Mesodermal cell (in vitro differentiated cells): ENCODE measurements around the gene MCM3AP.
"Not testable (repeated sequence)": the region's sequence is repeated elsewhere in the genome, so short reads cannot be mapped to it uniquely, and the experiment has no call there.

Experiments used
- H3K27ac ChIP-seq: 2 replicates; pipeline ENCODE4 v1.7.0; 2013; ENCODE audit warnings: mild to moderate bottlenecking, low read depth, low read length, moderate library complexity; ENCODE audit not compliant: severe bottlenecking
- H3K36me3 ChIP-seq: 2 replicates; pipeline ENCODE4 v1.7.1; 2013; ENCODE audit warnings: mild to moderate bottlenecking, low read length, moderate library complexity; ENCODE audit not compliant: control insufficient read depth, insufficient read depth
- H3K4me1 ChIP-seq: one replicate; pipeline ENCODE4 v1.7.1; 2013; ENCODE audit warnings: mild to moderate bottlenecking, low read length; ENCODE audit not compliant: insufficient read depth, control insufficient read depth, poor library complexity, severe bottlenecking
- H3K4me3 ChIP-seq: 2 replicates; pipeline ENCODE4 v1.7.0; 2013; ENCODE audit warnings: low read length, control low read depth, mild to moderate bottlenecking; ENCODE audit not compliant: insufficient read depth, poor library complexity, severe bottlenecking; ENCODE audit errors: extremely low read depth
- H3K9me3 ChIP-seq: 2 replicates; pipeline ENCODE4 v1.7.1; 2013; ENCODE audit warnings: mild to moderate bottlenecking, low read length, moderate library complexity; ENCODE audit not compliant: control insufficient read depth
- WGBS, 2 experiments: methylation state at CpG; one replicate each; pipeline ENCODE4 v1.1.5; 2013; ENCODE audit warnings: missing lambda C conversion rate in 2 of 2; ENCODE audit not compliant: insufficient coverage in 2 of 2; 5-methylcytosine and 5-hydroxymethylcytosine counted together

The MCM3AP gene

DNA sequence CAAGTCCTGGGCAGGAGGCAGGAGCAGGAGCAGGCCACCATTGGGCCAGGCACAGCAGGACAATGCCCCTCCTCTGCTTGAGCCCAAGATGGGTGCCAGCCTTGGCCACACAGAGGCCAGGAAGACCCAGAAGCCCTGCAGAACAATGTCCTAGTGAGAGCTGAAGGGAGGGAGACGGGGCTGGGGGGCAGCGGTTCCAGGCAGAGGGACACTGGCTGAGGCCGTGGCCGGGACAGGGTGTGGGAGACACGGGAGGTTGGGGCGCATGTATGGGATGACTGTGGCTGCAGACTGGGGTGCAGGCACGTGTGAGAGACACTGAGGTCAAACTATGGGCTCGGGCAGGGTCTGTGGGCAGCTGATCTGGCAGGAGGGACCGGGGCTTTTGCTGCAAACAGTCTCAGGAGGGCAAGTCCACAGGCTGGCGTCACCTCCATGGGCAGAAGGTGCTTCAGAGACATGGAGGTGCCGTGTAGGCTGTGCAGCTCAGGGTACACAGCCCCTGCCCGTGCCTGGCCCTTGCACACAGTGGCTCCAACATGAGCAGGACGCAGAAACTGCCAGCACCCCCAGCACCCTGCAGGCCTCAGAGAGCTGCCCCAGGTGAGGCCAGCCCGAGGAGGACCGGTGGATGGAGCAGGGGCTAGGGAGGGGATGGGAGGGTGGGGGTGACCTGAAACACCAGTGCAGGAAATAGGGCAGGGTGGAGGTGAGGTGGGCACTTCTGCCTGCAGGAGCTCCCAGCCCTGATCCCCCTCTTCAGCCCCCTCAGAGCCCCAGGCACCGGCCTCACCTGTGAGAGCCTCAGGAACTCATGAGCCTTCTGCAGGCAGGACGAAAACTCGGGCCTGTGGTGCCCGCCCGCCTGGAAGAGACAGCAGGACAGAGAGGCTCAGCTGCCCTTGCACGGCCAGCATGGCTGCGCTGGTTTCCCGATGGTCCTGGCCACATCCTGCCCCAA lies 76.4 kb downstream of the MCM3AP start:
- Histone ChIP-seq H3K4me1 (no peaks in the 10 kb centered on the region), H3K27ac (no peak overlapping the region)
- whole genome bisulfite sequencing, 2 experiments, result 94 to 98% methylated on average over 15 to 21 of the region's 23 CpGs

DNA sequence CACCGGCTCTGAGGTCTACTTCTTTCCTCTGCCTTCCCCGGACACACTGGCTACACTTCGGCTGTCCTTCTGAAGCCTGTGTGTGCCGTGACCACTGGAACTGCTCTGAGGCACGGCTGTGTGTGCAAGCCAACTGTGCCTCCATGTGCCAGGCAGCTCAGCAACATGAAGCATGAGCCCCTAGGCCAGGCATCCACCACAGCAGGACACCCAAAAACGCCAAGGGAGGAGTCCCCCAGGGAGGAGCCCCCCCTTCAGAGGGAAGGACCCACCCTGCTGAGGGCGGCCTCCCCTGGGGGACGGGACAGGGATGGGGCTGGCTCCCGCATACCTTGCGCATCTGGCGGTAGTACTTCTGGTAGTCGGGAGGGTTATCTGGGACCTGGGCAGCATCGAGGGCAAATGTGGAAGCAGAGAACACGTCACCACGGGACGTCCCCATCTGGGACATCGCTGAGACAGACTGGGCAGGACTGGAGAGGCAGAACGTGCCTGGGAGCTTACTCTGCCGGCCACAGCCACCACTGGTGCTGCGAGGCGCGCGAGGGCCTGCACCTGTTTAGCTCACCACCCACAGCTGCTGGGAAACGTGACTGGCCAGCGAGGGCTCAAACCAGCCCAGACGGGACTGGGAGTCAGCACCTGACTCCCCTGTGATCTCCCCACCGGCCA lies 77.4 kb downstream of the MCM3AP start:
- no peaks in the 10 kb centered on the region for H3K9me3 ChIP-seq
- H3K4me3 ChIP-seq, result no peak overlapping the region
- no peaks in the 10 kb centered on the region for H3K4me1 ChIP-seq
- H3K36me3 ChIP-seq, result peaks cover 97% of the 10 kb centered on the region
- H3K27ac ChIP-seq, result no peak overlapping the region
- 95% methylated on average over 26 to 27 of the region's 27 CpGs for WGBS, 2 experiments

More for the DNA sequence above, 76.4 kb downstream of the MCM3AP start:
- Histone ChIP-seq H3K9me3 (no peaks in the 10 kb centered on the region), H3K4me3 (no peak overlapping the region), H3K36me3 (peaks cover 97% of the 10 kb centered on the region)

GRCh38 chr21:46207006-46207919 lies 78.1 kb downstream of the MCM3AP start:
- WGBS, 2 experiments, result 95 to 96% methylated on average over 12 to 16 of the region's 21 CpGs

GRCh38 chr21:46206163-46207005 lies 79.0 kb downstream of the MCM3AP start:
- Histone ChIP-seq H3K9me3 (no peaks in the 10 kb centered on the region), H3K4me3 (no peak overlapping the region), H3K27ac (peak overlapping the region; percentile 16), H3K4me1 (no peaks in the 10 kb centered on the region), H3K36me3 (peaks cover 92% of the 10 kb centered on the region)
- WGBS, 2 experiments, result 98% methylated on average over 20 to 22 of the region's 24 CpGs

More at GRCh38 chr21:46207006-46207919, 78.1 kb downstream of the MCM3AP start:
- H3K9me3 ChIP-seq, result no peaks in the 10 kb centered on the region
- peaks cover 97% of the 10 kb centered on the region for H3K36me3 ChIP-seq
- H3K4me1 ChIP-seq, result no peaks in the 10 kb centered on the region
- H3K4me3 ChIP-seq, result no peak overlapping the region
- peak overlapping the region; percentile 16 for H3K27ac ChIP-seq

GRCh38 chr21:46205766-46206162 lies 79.6 kb downstream of the MCM3AP start:
- Histone ChIP-seq H3K9me3 (no peaks in the 10 kb centered on the region), H3K36me3 (peaks cover 91% of the 10 kb centered on the region), H3K4me1 (no peaks in the 10 kb centered on the region), H3K4me3 (no peak overlapping the region), H3K27ac (no peak overlapping the region)
- WGBS, 2 experiments, result 96 to 98% methylated on average over 14 of the region's 16 CpGs

GRCh38 chr21:46205166-46205565 lies 80.2 kb downstream of the MCM3AP start:
- peaks cover 92% of the 10 kb centered on the region for H3K36me3 ChIP-seq
- H3K4me3 ChIP-seq, result no peak overlapping the region
- H3K27ac ChIP-seq, result no peak overlapping the region
- no peaks in the 10 kb centered on the region for H3K4me1 ChIP-seq
- WGBS, 2 experiments, result 96 to 97% methylated on average over 16 of the region's 18 CpGs
- no peaks in the 10 kb centered on the region for H3K9me3 ChIP-seq

GRCh38 chr21:46203203-46203600 lies 82.2 kb downstream of the MCM3AP start:
- Histone ChIP-seq H3K4me1 (no peaks in the 10 kb centered on the region), H3K27ac (no peak overlapping the region), H3K9me3 (no peaks in the 10 kb centered on the region), H3K4me3 (no peak overlapping the region), H3K36me3 (peaks cover 91% of the 10 kb centered on the region)
- 90 to 92% methylated on average over 5 to 7 of the region's 8 CpGs for WGBS, 2 experiments

GRCh38 chr21:46202592-46203202 lies 82.7 kb downstream of the MCM3AP start:
- Histone ChIP-seq H3K36me3 (peaks cover 91% of the 10 kb centered on the region), H3K9me3 (no peaks in the 10 kb centered on the region), H3K4me1 (no peaks in the 10 kb centered on the region), H3K4me3 (no peak overlapping the region), H3K27ac (peak overlapping the region; percentile 41)
- WGBS, 2 experiments, result 63 to 64% methylated on average over 5 of the region's 6 CpGs

DNA sequence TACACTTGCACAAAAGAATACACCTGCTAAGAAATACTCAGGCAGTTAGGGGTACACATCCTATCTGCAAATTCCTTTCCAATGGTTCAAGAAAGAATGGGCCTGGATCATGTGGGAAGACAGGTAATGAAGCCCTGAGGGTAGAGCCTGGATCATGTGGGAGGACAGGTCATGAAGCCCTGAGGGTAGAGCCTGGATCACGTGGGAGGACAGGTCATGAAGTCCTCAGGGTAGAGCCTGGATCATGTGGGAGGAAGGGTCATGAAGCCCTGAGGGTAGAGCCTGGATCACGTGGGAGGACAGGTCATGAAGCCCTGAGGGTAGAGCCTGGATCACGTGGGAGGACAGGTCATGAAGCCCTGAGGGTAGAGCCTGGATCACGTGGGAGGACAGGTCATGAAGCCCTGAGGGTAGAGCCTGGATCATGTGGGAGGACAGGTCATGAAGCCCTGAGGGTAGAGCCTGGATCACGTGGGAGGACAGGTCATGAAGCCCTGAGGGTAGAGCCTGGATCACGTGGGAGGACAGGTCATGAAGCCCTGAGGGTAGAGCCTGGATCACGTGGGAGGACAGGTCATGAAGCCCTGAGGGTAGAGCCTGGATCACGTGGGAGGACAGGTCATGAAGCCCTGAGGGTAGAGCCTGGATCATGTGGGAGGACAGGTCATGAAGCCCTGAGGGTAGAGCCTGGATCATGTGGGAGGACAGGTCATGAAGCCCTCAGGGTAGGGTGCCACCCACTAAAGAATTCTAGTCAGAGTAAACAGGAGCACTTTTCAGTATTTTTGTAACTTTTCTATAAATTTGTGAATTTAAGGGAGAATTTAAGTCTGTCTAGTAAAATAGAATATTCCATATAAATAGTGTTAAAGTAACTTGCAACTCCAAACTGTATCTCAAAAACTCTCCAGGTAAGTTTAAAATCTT lies 84.3 kb downstream of the MCM3AP start:
- H3K4me3 ChIP-seq, H3K9me3 ChIP-seq, H3K27ac ChIP-seq, H3K4me1 ChIP-seq: not testable (repeated sequence)
- H3K36me3 ChIP-seq, result peaks cover 89% of the 10 kb centered on the region
- WGBS, 2 experiments, result 100% methylated on average over 1 of the region's 8 CpGs; no CpG with 5 or more reads in 1 of the 2 experiments
